ENCODE measurements around the gene PROC. TPM values are rescaled to one million over a fixed set of nuclear protein-coding genes. Genes with fewer than 3 reads are reported as not detected.
A peak's percentile ranks its signal among the peaks of the same experiment; 100 is the strongest.

The PROC gene
- total RNA-seq, 2 experiments from 2014 or later, result not detected

- POLR2A ChIA-PET, result no interaction called here
- CTCF ChIA-PET, result interaction anchor here (1.0 to 1.5 kb wide), 3 partner anchors 21 to 100 kb away, joined by 3 to 5 read pairs (median 5); no protein-coding TSS in a partner anchor
- H3K4me3 Mint-ChIP-seq, result peak overlapping the region; percentile 83
- H3K27me3 Mint-ChIP-seq, result no peaks in the 10 kb centered on the region
- DNase-seq, result no peak
- H3K36me3 Mint-ChIP-seq (ENCODE audit: low read depth), result peaks cover 10% of the 10 kb centered on the region
- intact Hi-C loops (cut with DNase I, micrococcal nuclease), result loop anchor here (2.0 to 10.0 kb wide), 7 partner anchors 31 to 731 kb away; partner anchors contain the start of genes BIN1 (in 1 of the 2), GYPC (in 1 of the 2), SFT2D3 (in 1 of the 2) and WDR33 (in 1 of the 2)
- H3K9me3 Mint-ChIP-seq (ENCODE audit: low read depth), result no peaks in the 10 kb centered on the region
- peaks cover 74% of the 10 kb centered on the region for H3K4me1 Mint-ChIP-seq
- H3K27ac Mint-ChIP-seq, result peak overlapping the region; percentile 71
- no peak for ATAC-seq
These were observed 32.0 kb upstream of the PROC start for GRCh38 chr2:127386246-127386645.

- ATAC-seq (peak; percentile 76), DNase-seq (peak; percentile 90)
- H3K27ac Mint-ChIP-seq, result peak overlapping the region; percentile 66
- peaks cover 70% of the 10 kb centered on the region for H3K4me1 Mint-ChIP-seq
- no peaks in the 10 kb centered on the region for H3K9me3 Mint-ChIP-seq (ENCODE audit: low read depth)
- peaks cover 10% of the 10 kb centered on the region for H3K36me3 Mint-ChIP-seq (ENCODE audit: low read depth)
- ChIA-PET POLR2A (no interaction called here), CTCF (interaction anchor here (1.0 to 1.5 kb wide), 2 partner anchors 21 to 101 kb away, joined by 5 read pairs; no protein-coding TSS in a partner anchor)
- intact Hi-C loops (cut with DNase I, micrococcal nuclease), result loop anchor here (1.0 to 10.0 kb wide), 8 partner anchors 32 to 732 kb away; partner anchors contain the start of genes IWS1 (in 2 of the 2), BIN1 (in 1 of the 2), GYPC (in 1 of the 2) and SFT2D3 (in 1 of the 2)
- no peaks in the 10 kb centered on the region for H3K27me3 Mint-ChIP-seq
- H3K4me3 Mint-ChIP-seq, result peak overlapping the region; percentile 83
These were observed 31.2 kb upstream of the PROC start for GRCh38 chr2:127386764-127387654.

- Mint-ChIP-seq H3K4me3 (peak within 1 kb of the TSS; percentile 83), H3K36me3 (ENCODE audit: low read depth) (peaks cover 10% of the 10 kb centered on the region), H3K27ac (peak within 1 kb of the TSS; percentile 93), H3K9me3 (ENCODE audit: low read depth) (no peaks in the 10 kb centered on the region), H3K4me1 (peaks cover 72% of the 10 kb centered on the region), H3K27me3 (no peaks in the 10 kb centered on the region)
- intact Hi-C loops (cut with DNase I, micrococcal nuclease), result loop anchor here (1.0 to 10.0 kb wide), 18 partner anchors 10 to 733 kb away; partner anchors contain the start of genes IWS1 (in 2 of the 2), BIN1 (in 1 of the 2), ERCC3 (in 1 of the 2) and GYPC (in 1 of the 2)
- DNase-seq (peak; percentile 96), ATAC-seq (peak; percentile 73)
- ChIA-PET POLR2A (interaction anchor here (1.0 kb wide), 1 partner anchor 9 kb away, joined by 3 read pairs; no protein-coding TSS in a partner anchor), CTCF (interaction anchor here (1.0 to 1.7 kb wide), 3 partner anchors 9 to 91 kb away, joined by 3 to 4 read pairs (median 3); no protein-coding TSS in a partner anchor)
These were observed 30.4 kb upstream of the PROC start, which contains the start of gene MAP3K2 for GRCh38 chr2:127387655-127388422. MAP3K2 (minus strand) TSS chr2:127387975; CDS start chr2:127343129, 44,846 bp downstream.

GRCh38 chr2:127388423-127389164, 29.6 kb upstream of the PROC start:
- H3K9me3 Mint-ChIP-seq (ENCODE audit: low read depth), result no peaks in the 10 kb centered on the region
- intact Hi-C loops (cut with DNase I, micrococcal nuclease), result loop anchor here (1.0 to 10.0 kb wide), 15 partner anchors 10 to 734 kb away; partner anchors contain the start of genes BIN1 (in 1 of the 2), ERCC3 (in 1 of the 2), GYPC (in 1 of the 2) and SAP130 (in 1 of the 2)
- H3K4me1 Mint-ChIP-seq, result peaks cover 70% of the 10 kb centered on the region
- POLR2A ChIA-PET, result interaction anchor here (1.0 to 1.2 kb wide), 3 partner anchors 9 to 13 kb away, joined by 3 to 4 read pairs (median 3); no protein-coding TSS in a partner anchor
- ATAC-seq (peak; percentile 30), DNase-seq (no peak)
- CTCF ChIA-PET, result interaction anchor here (0.7 to 1.7 kb wide), 7 partner anchors 9 to 91 kb away, joined by 3 to 5 read pairs (median 4); no protein-coding TSS in a partner anchor
- peak overlapping the region; percentile 76 for H3K4me3 Mint-ChIP-seq
- peak overlapping the region; percentile 93 for H3K27ac Mint-ChIP-seq
- no peaks in the 10 kb centered on the region for H3K27me3 Mint-ChIP-seq
- peaks cover 10% of the 10 kb centered on the region for H3K36me3 Mint-ChIP-seq (ENCODE audit: low read depth)

GRCh38 chr2:127389778-127390435, 28.3 kb upstream of the PROC start:
- ChIA-PET POLR2A (interaction anchor here (0.9 kb wide), 1 partner anchor 25 kb away, joined by 5 read pairs; no protein-coding TSS in a partner anchor), CTCF (interaction anchor here (0.6 to 1.7 kb wide), 4 partner anchors 9 to 89 kb away, joined by 3 to 5 read pairs (median 4); no protein-coding TSS in a partner anchor)
- no peak for DNase-seq
- peak overlapping the region; percentile 73 for H3K27ac Mint-ChIP-seq
- H3K4me3 Mint-ChIP-seq, result no peak overlapping the region
- H3K4me1 Mint-ChIP-seq, result peaks cover 61% of the 10 kb centered on the region
- H3K9me3 Mint-ChIP-seq (ENCODE audit: low read depth), result no peaks in the 10 kb centered on the region
- H3K27me3 Mint-ChIP-seq, result no peaks in the 10 kb centered on the region
- intact Hi-C loops (cut with DNase I, micrococcal nuclease), result loop anchor here (2.0 to 10.0 kb wide), 8 partner anchors 43 to 735 kb away; partner anchors contain the start of genes BIN1 (in 1 of the 2), GYPC (in 1 of the 2), SAP130 (in 1 of the 2) and SFT2D3 (in 1 of the 2)
- ATAC-seq, result peak; percentile 6
- H3K36me3 Mint-ChIP-seq (ENCODE audit: low read depth), result peaks cover 2% of the 10 kb centered on the region

- peaks cover 42% of the 10 kb centered on the region for H3K4me1 Mint-ChIP-seq
- H3K9me3 Mint-ChIP-seq (ENCODE audit: low read depth), result no peaks in the 10 kb centered on the region
- CTCF ChIA-PET, result interaction anchor here (1.8 kb wide), 1 partner anchor 23 kb away, joined by 5 read pairs; no protein-coding TSS in a partner anchor
- H3K36me3 Mint-ChIP-seq (ENCODE audit: low read depth), result no peaks in the 10 kb centered on the region
- POLR2A ChIA-PET, result no interaction called here
- DNase-seq, result no peak
- H3K4me3 Mint-ChIP-seq, result no peak overlapping the region
- H3K27ac Mint-ChIP-seq, result peak overlapping the region; percentile 65
- intact Hi-C loops (cut with DNase I, micrococcal nuclease), result no loop called here
- no peaks in the 10 kb centered on the region for H3K27me3 Mint-ChIP-seq
- no peak for ATAC-seq
These were observed 25.9 kb upstream of the PROC start for GRCh38 chr2:127392133-127392827.

GRCh38 chr2:127392828-127393578, 25.2 kb upstream of the PROC start:
- Mint-ChIP-seq H3K9me3 (ENCODE audit: low read depth) (no peaks in the 10 kb centered on the region), H3K27ac (peak overlapping the region; percentile 65), H3K4me1 (peaks cover 44% of the 10 kb centered on the region), H3K36me3 (ENCODE audit: low read depth) (no peaks in the 10 kb centered on the region), H3K27me3 (no peaks in the 10 kb centered on the region), H3K4me3 (no peak overlapping the region)
- ATAC-seq (no peak), DNase-seq (no peak)
- ChIA-PET POLR2A (no interaction called here), CTCF (no interaction called here)
- intact Hi-C loops (cut with DNase I, micrococcal nuclease), result no loop called here

GRCh38 chr2:127394492-127394891, 23.7 kb upstream of the PROC start:
- H3K4me3 Mint-ChIP-seq, result no peak overlapping the region
- no peaks in the 10 kb centered on the region for H3K36me3 Mint-ChIP-seq (ENCODE audit: low read depth)
- H3K4me1 Mint-ChIP-seq, result peaks cover 34% of the 10 kb centered on the region
- intact Hi-C loops (cut with DNase I, micrococcal nuclease), result no loop called here
- ChIA-PET POLR2A (interaction anchor here (0.6 kb wide), 1 partner anchor 11 kb away, joined by 3 read pairs; no protein-coding TSS in a partner anchor), CTCF (no interaction called here)
- no peak for DNase-seq
- peaks cover 4% of the 10 kb centered on the region for H3K27me3 Mint-ChIP-seq
- ATAC-seq, result no peak
- no peak overlapping the region for H3K27ac Mint-ChIP-seq
- no peaks in the 10 kb centered on the region for H3K9me3 Mint-ChIP-seq (ENCODE audit: low read depth)

Measured in activated CD4-positive, alpha-beta T cell treated with anti-CD3 and anti-CD28 coated beads for 36 hours (primary cell).